Kidney capillary endothelial cell (primary cell): ENCODE results near the gene DDX55.
"Not testable (repeated sequence)": the region's sequence is repeated elsewhere in the genome, so short reads cannot be mapped to it uniquely, and the experiment has no call there.

ENCODE experiments used
- DNase-seq: peaks from one replicate; pipeline ENCODE4 v3.0.0-alpha.2; 2018; ENCODE audit warnings: low spot score

Gene DDX55

GRCh38 chr12:123601602-123602489, at the start of gene DDX55:
Gene DDX55 (plus strand): TSS chr12:123602099. CDS start chr12:123602149, 50 bp downstream.
- DNase-seq, result peak; percentile 76

DNA sequence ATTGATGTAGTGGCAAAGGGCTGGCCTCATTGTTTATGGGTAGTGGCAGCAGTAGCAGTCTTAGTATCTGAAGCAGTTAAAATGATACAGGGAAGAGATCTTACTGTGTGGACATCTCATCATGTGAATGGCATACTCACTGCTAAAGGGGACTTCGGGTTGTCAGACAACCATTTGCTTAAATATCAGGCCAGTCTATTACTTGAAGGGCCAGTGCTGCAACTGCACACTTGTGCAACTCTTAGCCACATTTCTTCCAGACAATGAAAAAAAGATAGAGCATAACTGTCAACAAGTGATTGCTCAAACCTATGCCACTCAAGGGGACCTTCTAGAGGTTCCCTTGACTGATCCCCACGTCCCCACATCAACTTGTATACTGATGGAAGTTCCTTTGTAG, 47.8 kb upstream of the DDX55 start:
- not testable (repeated sequence) for DNase-seq

DNA sequence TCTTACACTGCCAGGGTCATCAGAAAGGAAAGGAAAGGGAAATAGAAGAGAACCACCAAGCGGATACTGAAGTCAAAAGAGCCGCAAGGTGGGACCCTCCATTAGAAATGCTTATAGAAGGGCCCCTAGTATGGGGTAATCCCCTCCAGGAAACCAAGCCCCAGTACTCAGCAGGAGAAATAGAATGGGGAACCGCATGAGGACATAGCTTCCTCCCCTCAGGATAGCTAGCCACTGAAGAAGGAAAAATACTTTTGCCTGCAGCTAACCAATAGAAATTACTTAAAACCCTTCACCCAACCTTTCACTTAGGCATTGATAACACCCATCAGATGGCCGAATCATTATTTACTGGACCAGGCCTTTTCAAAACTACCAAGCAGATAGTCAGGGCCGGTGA, 47.1 kb upstream of the DDX55 start:
- DNase-seq, result not testable (repeated sequence)

- DNase-seq, result not testable (repeated sequence)
These were observed 43.4 kb upstream of the DDX55 start for GRCh38 chr12:123558487-123558886.

DNA sequence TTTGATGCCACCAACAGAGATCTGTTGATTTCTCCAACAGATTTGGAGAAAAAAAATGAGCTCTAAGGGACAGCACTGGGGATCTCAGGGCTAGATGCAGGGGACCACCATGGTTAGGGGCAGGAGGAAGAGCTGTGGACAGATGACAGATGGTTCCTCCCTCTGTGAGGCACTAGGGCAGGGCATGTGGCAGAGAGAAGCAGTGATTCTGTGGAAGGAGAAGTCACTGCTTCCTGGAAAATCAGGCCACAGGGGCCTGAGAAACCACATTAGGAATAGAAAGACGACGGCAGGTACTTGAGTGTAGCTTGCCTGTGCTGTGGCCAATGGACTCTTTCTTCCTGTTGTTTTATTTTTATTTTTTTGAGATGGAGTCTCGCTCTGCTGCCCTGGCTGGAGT, 42.4 kb upstream of the DDX55 start:
- no peak for DNase-seq

GRCh38 chr12:123571343-123571813, 30.5 kb upstream of the DDX55 start:
- no peak for DNase-seq

GRCh38 chr12:123572391-123572790, 29.5 kb upstream of the DDX55 start:
- DNase-seq, result no peak

DNA sequence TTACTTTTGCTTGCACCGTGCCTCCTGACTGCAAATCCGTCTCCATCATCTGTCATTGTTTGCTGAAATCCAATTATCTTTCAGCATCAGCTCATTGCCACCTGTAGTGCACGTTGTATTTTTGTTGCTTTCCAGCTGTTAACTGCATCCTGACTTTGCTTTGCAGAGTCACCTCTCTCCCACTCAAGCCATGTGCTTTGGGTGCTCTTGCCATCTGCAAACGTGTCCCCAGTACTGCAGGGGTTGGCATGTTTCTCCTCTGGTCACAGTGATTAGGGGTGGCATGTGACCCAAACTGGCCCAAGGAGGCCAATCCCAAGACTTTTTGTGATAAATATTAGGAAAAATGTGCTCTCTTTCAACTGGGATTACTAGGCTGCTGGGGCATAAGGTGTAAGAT, 28.0 kb upstream of the DDX55 start:
- no peak for DNase-seq

DNA sequence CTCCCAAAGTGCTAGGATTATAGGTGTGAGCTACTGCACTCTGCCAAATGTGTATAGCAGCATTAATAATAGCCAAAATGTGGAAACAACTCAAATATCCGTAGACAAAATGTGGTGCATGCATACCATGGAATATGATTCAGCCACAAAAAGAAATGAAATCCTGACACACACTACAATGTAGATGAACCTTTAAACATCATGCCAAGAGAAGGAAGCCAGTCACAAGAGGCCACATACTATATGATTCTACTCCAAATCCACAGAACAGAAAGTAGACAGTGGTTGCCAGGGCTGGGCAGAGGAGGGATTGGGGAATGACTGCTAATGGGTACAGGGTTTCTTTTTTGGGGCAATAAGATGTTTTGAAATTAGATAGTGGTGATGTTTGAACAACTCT, 25.3 kb upstream of the DDX55 start:
- DNase-seq, result no peak

GRCh38 chr12:123578243-123578642, 23.7 kb upstream of the DDX55 start:
- no peak for DNase-seq

DNA sequence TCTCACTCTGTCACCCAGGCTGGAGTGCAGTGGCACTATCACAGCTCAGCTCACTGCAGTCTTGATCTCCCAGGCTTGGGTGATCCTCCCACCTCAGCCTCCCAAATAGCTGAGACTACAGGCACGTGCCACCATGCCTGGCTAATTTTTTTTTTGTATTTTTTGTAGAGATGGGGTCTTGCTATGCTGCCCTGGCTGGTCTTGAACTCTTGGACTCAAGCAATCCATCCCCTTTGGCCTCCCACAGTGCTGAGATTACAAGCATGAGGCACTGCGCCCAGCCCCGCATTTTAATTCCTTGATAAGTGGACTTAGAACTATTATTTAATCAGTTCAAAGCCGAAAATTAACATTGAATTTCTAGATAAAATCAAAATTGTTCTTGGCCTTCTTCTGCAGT, 23.1 kb upstream of the DDX55 start:
- DNase-seq, result not testable (repeated sequence)

DNA sequence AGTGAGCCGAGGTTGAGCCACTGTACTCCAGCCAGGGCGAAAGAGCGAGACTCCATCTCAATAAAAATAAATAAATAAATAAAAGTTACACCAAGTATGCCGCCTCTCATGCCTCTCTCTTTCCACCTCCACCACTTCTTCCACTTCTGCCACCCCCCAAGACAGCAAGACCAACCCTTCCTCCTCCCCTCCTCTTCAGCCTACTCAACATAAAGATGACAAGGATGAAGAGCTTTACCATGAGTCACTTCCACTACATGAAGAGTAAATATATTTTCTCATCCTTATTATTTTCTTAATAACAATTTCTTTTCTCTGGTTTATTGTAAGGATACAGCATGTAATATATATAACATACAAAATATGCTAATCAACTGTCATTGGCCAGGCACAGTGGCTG, 21.1 kb upstream of the DDX55 start:
- peak; percentile 17 for DNase-seq

GRCh38 chr12:123591702-123592481, 10.0 kb upstream of the DDX55 start:
- no peak for DNase-seq

GRCh38 chr12:123595729-123596128, 6.2 kb upstream of the DDX55 start:
- DNase-seq, result no peak

DNA sequence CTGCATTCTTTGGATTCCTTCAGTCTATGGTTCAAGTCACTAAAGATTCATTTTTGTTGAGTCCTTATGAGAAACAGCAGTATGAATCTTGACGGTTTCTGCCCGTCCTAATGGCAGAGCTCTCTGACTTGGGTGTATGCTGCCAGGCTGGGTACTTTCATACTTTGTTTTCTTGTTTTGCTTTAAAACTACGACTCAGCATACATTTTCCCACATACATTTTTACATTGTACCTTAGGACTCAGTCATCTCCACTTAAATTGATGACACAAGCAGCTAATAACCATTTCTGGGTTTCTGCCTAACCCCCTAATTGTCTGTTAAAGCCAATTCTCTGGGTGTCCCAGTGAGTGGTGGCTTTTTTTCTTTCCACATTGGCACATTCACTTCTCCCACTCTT, 4.8 kb upstream of the DDX55 start:
- DNase-seq, result no peak

GRCh38 chr12:123598522-123598921, 3.4 kb upstream of the DDX55 start:
- DNase-seq, result no peak

GRCh38 chr12:123599310-123599709, 2.6 kb upstream of the DDX55 start:
- no peak for DNase-seq

- DNase-seq, result no peak
These were observed 2.2 kb upstream of the DDX55 start for GRCh38 chr12:123599721-123600120.

- no peak for DNase-seq
These were observed 824 bp downstream of the DDX55 start for GRCh38 chr12:123602651-123603195.

- DNase-seq, result not testable (repeated sequence)
These were observed 1.6 kb downstream of the DDX55 start for GRCh38 chr12:123603495-123603894.

GRCh38 chr12:123607756-123608155, 5.9 kb downstream of the DDX55 start:
- DNase-seq, result no peak

- no peak for DNase-seq
These were observed 6.3 kb downstream of the DDX55 start for GRCh38 chr12:123608182-123608581.

GRCh38 chr12:123614110-123614509, 12.2 kb downstream of the DDX55 start:
- no peak for DNase-seq
